PC-9 (cell line): Measurements from ENCODE around the gene ARHGEF12. TPM values are rescaled to one million over a fixed set of nuclear protein-coding genes. Genes with fewer than 3 reads are reported as not detected.

Experiments
- BruUV-seq: library from RNA; stranded (reverse); fragments of 400-500 nt; replicated peaks from 2 replicates; lab custom pipeline; 2021; lab: Mats Ljungman, UMichigan
- CTCF ChIA-PET: fragments of 300-600 bp; sonication (Branson Sonifier 250); formaldehyde crosslinking; loops from one replicate; lab custom pipeline; 2022; ENCODE audit warnings: antibody characterized with exemption; lab: Charles Lee
- POLR2A ChIA-PET: fragments of 300-600 bp; sonication (Branson Sonifier 250); formaldehyde crosslinking; loops from one replicate; lab custom pipeline; 2022; ENCODE audit warnings: antibody characterized with exemption; ENCODE audit not compliant: unreplicated experiment; lab: Charles Lee
- DNase-seq, 2 experiments: peaks; one replicate each; pipeline versions ENCODE4 v3.0.0 to v3.0.0-alpha.2; 2015 to 2022; ENCODE audit warnings: mixed read lengths in 1 of 2
- H2AFZ ChIP-seq: fragments of 200-600 bp; sonication (generic); 2 replicates; pipeline ENCODE4 v1.8.1; 2017; ENCODE audit warnings: antibody characterized with exemption
- H3F3A ChIP-seq: fragments of 200-600 bp; sonication (generic); 2 replicates; pipeline ENCODE4 v1.8.1; 2017; ENCODE audit warnings: antibody characterized with exemption, mild to moderate bottlenecking, low read depth; ENCODE audit not compliant: insufficient read depth
- H3K27ac ChIP-seq: fragments of 200-600 bp; sonication (generic); 2 replicates; pipeline ENCODE4 v1.6.1; 2016; ENCODE audit warnings: mixed run types
- H3K27me3 ChIP-seq: fragments of 200-600 bp; sonication (generic); 2 replicates; pipeline ENCODE4 v1.6.1; 2016; ENCODE audit warnings: low read depth, mixed run types; ENCODE audit not compliant: insufficient read depth
- H3K36me3 ChIP-seq: fragments of 200-600 bp; sonication (generic); 2 replicates; pipeline ENCODE4 v1.6.1; 2016; ENCODE audit warnings: low read depth, mixed run types
- H3K4me1 ChIP-seq: fragments of 200-600 bp; sonication (generic); replicated peaks from 2 replicates; pipeline ENCODE4 v1.6.1; 2016; ENCODE audit warnings: mixed run types; ENCODE audit not compliant: insufficient read depth
- H3K4me2 ChIP-seq: fragments of 200-600 bp; sonication (generic); 2 replicates; pipeline ENCODE4 v1.6.1; 2017; ENCODE audit warnings: mixed run types
- H3K4me3 ChIP-seq: fragments of 200-600 bp; sonication (generic); 2 replicates; pipeline ENCODE4 v1.6.1; 2016; ENCODE audit warnings: mixed run types
- H3K79me2 ChIP-seq: fragments of 200-600 bp; sonication (generic); 2 replicates; pipeline ENCODE4 v1.6.1; 2017; ENCODE audit warnings: low read depth, mixed run types
- H3K9me2 ChIP-seq: fragments of 200-600 bp; sonication (generic); 2 replicates; pipeline ENCODE4 v1.8.1; 2017; ENCODE audit warnings: mild to moderate bottlenecking; ENCODE audit not compliant: insufficient read depth
- H3K9me3 ChIP-seq: fragments of 200-600 bp; sonication (generic); 2 replicates; pipeline ENCODE4 v1.8.1; 2016; ENCODE audit warnings: low read depth; ENCODE audit not compliant: insufficient read depth
- H4K20me1 ChIP-seq: fragments of 200-600 bp; sonication (generic); 2 replicates; pipeline ENCODE4 v1.8.1; 2017; ENCODE audit not compliant: insufficient read depth
- CTCF ChIP-seq: fragments of 200-600 bp; sonication (generic); conservative IDR thresholded peaks from 2 replicates; pipeline ENCODE4 v1.6.1; 2017; ENCODE audit warnings: mixed run types, antibody characterized with exemption, mild to moderate bottlenecking, moderate library complexity
- EZH2 ChIP-seq: fragments of 200-600 bp; sonication (generic); IDR thresholded peaks from 2 replicates; pipeline ENCODE4 v1.8.0; 2017; ENCODE audit warnings: antibody characterized with exemption, low read depth
- intact Hi-C: fragments of 100-400 bp; cut with micrococcal nuclease; formaldehyde crosslinking; loops from one replicate; pipeline ENCODE4 v1.10.0; 2022; ENCODE audit not compliant: unreplicated experiment
- total RNA-seq: library from RNA; stranded (reverse); gene quantifications from 2 replicates; pipeline ENCODE4 v1.2.3, GENCODE V29; 2021

The ARHGEF12 gene
- total RNA-seq, 1 experiment from 2014 or later = 76.5 TPM

GRCh38 chr11:120532832-120533196 lies 196.6 kb downstream of the ARHGEF12 start:
- Histone ChIP-seq H3K4me2 (no peak overlapping the region), H3K4me1 (no peaks in the 10 kb centered on the region), H3K9me3 (no peaks in the 10 kb centered on the region), H3K27me3 (peaks cover 90% of the 10 kb centered on the region), H3K9me2 (no peaks in the 10 kb centered on the region), H3K79me2 (no peaks in the 10 kb centered on the region), H4K20me1 (no peaks in the 10 kb centered on the region), H3F3A (no peaks in the 10 kb centered on the region), H3K36me3 (no peaks in the 10 kb centered on the region), H3K27ac (no peak overlapping the region), H2AFZ (no peak overlapping the region), H3K4me3 (no peak overlapping the region)
- intact Hi-C loops = no loop called here
- no peak for TF ChIP-seq CTCF
- CTCF ChIA-PET = no interaction called here
- no TSS peak for BruUV-seq
- DNase-seq = no peak
- POLR2A ChIA-PET = no interaction called here

GRCh38 chr11:120536091-120536796 lies 200.0 kb downstream of the ARHGEF12 start:
- Histone ChIP-seq H3K4me1 (no peaks in the 10 kb centered on the region), H4K20me1 (no peaks in the 10 kb centered on the region), H3K4me2 (no peak overlapping the region), H3K27me3 (peaks cover 61% of the 10 kb centered on the region), H2AFZ (no peak overlapping the region), H3K27ac (no peak overlapping the region), H3K9me3 (no peaks in the 10 kb centered on the region), H3F3A (no peaks in the 10 kb centered on the region), H3K36me3 (no peaks in the 10 kb centered on the region), H3K79me2 (no peaks in the 10 kb centered on the region), H3K4me3 (no peak overlapping the region), H3K9me2 (no peaks in the 10 kb centered on the region)
- DNase-seq = no peak
- intact Hi-C loops = no loop called here
- BruUV-seq = no TSS peak
- no peak for TF ChIP-seq EZH2
- POLR2A ChIA-PET = no interaction called here
- CTCF ChIA-PET = no interaction called here

- POLR2A ChIA-PET = no interaction called here
Observed at GRCh38 chr11:120536797-120537169, 200.6 kb downstream of the ARHGEF12 start.

More at GRCh38 chr11:120536797-120537169, 200.6 kb downstream of the ARHGEF12 start:
- H3K27ac ChIP-seq = no peak overlapping the region
- DNase-seq = no peak
- peaks cover 61% of the 10 kb centered on the region for H3K27me3 ChIP-seq
- intact Hi-C loops = no loop called here
- no peaks in the 10 kb centered on the region for H3K79me2 ChIP-seq
- H3K4me2 ChIP-seq = no peak overlapping the region
- H3K4me3 ChIP-seq = no peak overlapping the region
- CTCF ChIA-PET = interaction anchor here (0.6 kb wide), 1 partner anchor 148 kb away, joined by 3 read pairs; no protein-coding TSS in a partner anchor
- H3K4me1 ChIP-seq = no peaks in the 10 kb centered on the region
- no peaks in the 10 kb centered on the region for H3K36me3 ChIP-seq
- BruUV-seq = no TSS peak
- TF ChIP-seq CTCF (no peak), EZH2 (no peak)
- 0 out of 2 replicates have a peak, but pooled peaks cover 1% of the 10 kb centered on the region for H3K9me3 ChIP-seq
- no peaks in the 10 kb centered on the region for H3F3A ChIP-seq
- H3K9me2 ChIP-seq = no peaks in the 10 kb centered on the region
- no peak overlapping the region for H2AFZ ChIP-seq
- H4K20me1 ChIP-seq = no peaks in the 10 kb centered on the region
